Prostate gland (tissue), 2 donors: ENCODE measurements around the gene UBE2E2. TPM values are rescaled to one million over a fixed set of nuclear protein-coding genes. Genes with fewer than 3 reads are reported as not detected.

ENCODE experiments used
- DNase-seq: peaks from one replicate; pipeline ENCODE4 v3.0.0-alpha.2; 2019; ENCODE audit warnings: low spot score
- H3K27ac ChIP-seq, 2 donors: fragments of 200-600 bp; sonication (generic); 2 replicates each; pipeline ENCODE4 v1.5.1; 2017 to 2019
- H3K27me3 ChIP-seq: fragments of 200-600 bp; sonication (generic); replicated peaks from 2 replicates; pipeline ENCODE4 v1.5.1; 2019; ENCODE audit not compliant: insufficient read depth
- H3K36me3 ChIP-seq, 2 donors: fragments of 200-600 bp; sonication (generic); 1 replicate in 1 of 2; 2 replicates in 1 of 2; pipeline versions ENCODE4 v1.5.1 to v1.8.1; 2017 to 2019
- H3K4me1 ChIP-seq: fragments of 200-600 bp; sonication (generic); replicated peaks from 2 replicates; pipeline ENCODE4 v1.5.1; 2019
- H3K4me3 ChIP-seq, 2 donors: fragments of 200-600 bp; sonication (generic); 2 replicates each; pipeline ENCODE4 v1.5.1; 2017 to 2019
- H3K9me3 ChIP-seq: fragments of 200-600 bp; sonication (generic); 2 replicates; pipeline ENCODE4 v1.5.1; 2017
- CTCF ChIP-seq, 4 experiments: fragments of 200-600 bp in 2 of 4; fragments of 450-650 bp in 2 of 4; sonication (generic) in 2 of 4; IDR thresholded peaks; 1 replicate in 3 of 4; 2 replicates in 1 of 4; pipeline ENCODE4 v1.5.1; 2016 to 2019; ENCODE audit warnings: antibody characterized with exemption in 4 of 4, mild to moderate bottlenecking in 2 of 4, moderate library complexity in 2 of 4
- POLR2A ChIP-seq: fragments of 450-650 bp; IDR thresholded peaks from one replicate; pipeline ENCODE4 v1.6.1; 2016; ENCODE audit warnings: antibody characterized with exemption, mild to moderate bottlenecking
- POLR2AphosphoS5 ChIP-seq: sonication (generic); formaldehyde crosslinking; IDR thresholded peaks from one replicate; pipeline ENCODE4 v1.6.1; 2017; ENCODE audit warnings: antibody characterized with exemption
- WGBS: methylation state at CpG from one replicate; pipeline ENCODE4 v1.1.5; 2018; 5-methylcytosine and 5-hydroxymethylcytosine counted together
- intact Hi-C: fragments of 100-400 bp; cut with DNase I; formaldehyde crosslinking; loops from one replicate; pipeline ENCODE4 v1.14.2; 2022
- total RNA-seq, 2 donors: library from RNA; depleted of rRNA; stranded (reverse); fragments of >200 nt; gene quantifications; one replicate each; pipeline ENCODE4 v1.1.0, GENCODE V29; 2016

UBE2E2 gene
- total RNA-seq, result 10 to 100 TPM; 25.9 to 48.7 TPM

- intact Hi-C loops, result loop anchor here (10.0 kb wide), 1 partner anchor 602 kb away; the partner anchor contains the start of gene UBE2E1
- no peaks in the 10 kb centered on the region for H3K36me3 ChIP-seq
- 1% methylated on average over 56 of the region's 101 CpGs for WGBS
- no peaks in the 10 kb centered on the region for H3K27me3 ChIP-seq
- peak within 1 kb of the TSS; percentile 88 to 97 for H3K4me3 ChIP-seq
- peak; percentile 68 for DNase-seq
- no peaks in the 10 kb centered on the region for H3K4me1 ChIP-seq
- H3K9me3 ChIP-seq, result no peaks in the 10 kb centered on the region
- TF ChIP-seq POLR2AphosphoS5 (no peak), POLR2A (peak; percentile 40), CTCF (IDR thresholded peaks at IDR 0.05) (peak in 1 of 4 experiments; percentile 12)
- H3K27ac ChIP-seq, result peak within 1 kb of the TSS; percentile 82 to 88
These were observed at the start of gene UBE2E2 for GRCh38 chr3:23202921-23203707. UBE2E2 (plus strand) TSS chr3:23203327.

DNA sequence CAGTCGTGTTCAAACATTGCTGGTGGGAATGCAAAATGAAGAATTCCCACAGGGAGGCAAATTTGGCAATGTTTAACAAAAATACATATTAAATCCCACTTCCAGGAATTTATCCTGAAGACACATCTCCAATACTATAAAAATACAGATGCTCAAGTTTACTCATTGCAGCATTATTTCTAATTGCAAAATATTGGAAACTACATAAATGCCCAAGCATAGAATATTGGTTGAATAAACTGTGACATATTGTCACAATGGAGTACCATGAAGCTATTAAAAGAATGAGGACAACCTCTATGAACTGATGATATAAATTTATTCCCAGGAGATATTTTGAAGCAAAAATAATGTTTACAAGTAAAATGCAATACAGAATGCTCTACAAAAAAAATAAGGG, 49.7 kb upstream of the UBE2E2 start:
- WGBS, result 80% methylated on average over 1 of the region's 1 CpG
- Histone ChIP-seq H3K36me3 (no peaks in the 10 kb centered on the region), H3K4me1 (no peaks in the 10 kb centered on the region), H3K4me3 (no peak overlapping the region), H3K27me3 (no peaks in the 10 kb centered on the region), H3K9me3 (no peaks in the 10 kb centered on the region), H3K27ac (no peak overlapping the region)
- intact Hi-C loops, result no loop called here
- TF ChIP-seq POLR2A, result no peak
- no peak for DNase-seq

DNA sequence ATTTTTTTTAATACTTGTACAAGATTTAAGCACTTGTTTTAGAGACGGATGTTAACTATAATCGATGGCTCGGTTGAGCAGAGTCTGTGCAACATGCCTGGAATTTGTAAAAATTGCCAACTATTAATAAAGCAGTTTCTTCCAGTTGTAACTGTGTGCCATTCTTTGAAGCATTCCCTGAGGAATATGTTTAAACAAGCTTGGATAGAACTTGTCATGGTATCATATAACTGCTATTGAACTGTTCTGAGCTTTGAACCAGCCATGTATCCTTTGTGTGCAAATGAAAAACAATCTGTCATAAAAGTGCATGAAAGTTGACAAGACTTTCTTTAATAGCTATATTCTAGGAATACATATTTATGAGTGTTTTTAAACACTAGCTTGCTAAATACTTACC, 45.8 kb upstream of the UBE2E2 start:
- Histone ChIP-seq H3K27me3 (no peaks in the 10 kb centered on the region), H3K36me3 (no peaks in the 10 kb centered on the region), H3K9me3 (no peaks in the 10 kb centered on the region), H3K4me1 (no peaks in the 10 kb centered on the region), H3K27ac (no peak overlapping the region), H3K4me3 (no peak overlapping the region)
- intact Hi-C loops, result no loop called here
- TF ChIP-seq POLR2A (no peak), CTCF (IDR thresholded peaks at IDR 0.05) (no peak), POLR2AphosphoS5 (no peak)
- DNase-seq, result no peak
- 15% methylated on average over 3 of the region's 3 CpGs for WGBS

GRCh38 chr3:23159929-23160328, 43.2 kb upstream of the UBE2E2 start:
- Histone ChIP-seq H3K9me3 (no peaks in the 10 kb centered on the region), H3K4me1 (no peaks in the 10 kb centered on the region), H3K27ac (no peak overlapping the region), H3K36me3 (no peaks in the 10 kb centered on the region), H3K4me3 (no peak overlapping the region), H3K27me3 (no peaks in the 10 kb centered on the region)
- intact Hi-C loops, result no loop called here
- DNase-seq, result no peak
- no peak for TF ChIP-seq POLR2A
- peak; percentile 37 for TF ChIP-seq POLR2AphosphoS5
- no peak for TF ChIP-seq CTCF (IDR thresholded peaks at IDR 0.05)
- WGBS, result 31% methylated on average over 2 of the region's 2 CpGs

- 94% methylated on average over 2 of the region's 2 CpGs for WGBS
These were observed 41.8 kb upstream of the UBE2E2 start for GRCh38 chr3:23161308-23161707.

More at GRCh38 chr3:23161308-23161707, 41.8 kb upstream of the UBE2E2 start:
- H3K27ac ChIP-seq, result no peak overlapping the region
- H3K36me3 ChIP-seq, result no peaks in the 10 kb centered on the region
- no peak overlapping the region for H3K4me3 ChIP-seq
- H3K27me3 ChIP-seq, result no peaks in the 10 kb centered on the region
- no peaks in the 10 kb centered on the region for H3K4me1 ChIP-seq
- H3K9me3 ChIP-seq, result no peaks in the 10 kb centered on the region
- TF ChIP-seq CTCF (IDR thresholded peaks at IDR 0.05) (no peak), POLR2A (no peak), POLR2AphosphoS5 (no peak)
- intact Hi-C loops, result no loop called here
- DNase-seq, result no peak
